OCI-LY3 (cell line): ENCODE results near the gene PTRH2.

Source experiments
- EZH2phosphoT487 ChIP-seq: fragments of 200-600 bp; shearing (Covaris generic); IDR thresholded peaks from 2 replicates; pipeline ENCODE4 v1.6.1; 2018; ENCODE audit warnings: antibody characterized with exemption, mixed run types, low read depth
- TF ChIP-seq, protein P1 (sequence below): fragments of 200-600, 300-600 bp; sonication (generic); IDR thresholded peaks from 2 replicates; pipeline ENCODE4 v1.5.1; 2014; ENCODE audit warnings: antibody characterized with exemption, low read length, low read depth

DNA sequence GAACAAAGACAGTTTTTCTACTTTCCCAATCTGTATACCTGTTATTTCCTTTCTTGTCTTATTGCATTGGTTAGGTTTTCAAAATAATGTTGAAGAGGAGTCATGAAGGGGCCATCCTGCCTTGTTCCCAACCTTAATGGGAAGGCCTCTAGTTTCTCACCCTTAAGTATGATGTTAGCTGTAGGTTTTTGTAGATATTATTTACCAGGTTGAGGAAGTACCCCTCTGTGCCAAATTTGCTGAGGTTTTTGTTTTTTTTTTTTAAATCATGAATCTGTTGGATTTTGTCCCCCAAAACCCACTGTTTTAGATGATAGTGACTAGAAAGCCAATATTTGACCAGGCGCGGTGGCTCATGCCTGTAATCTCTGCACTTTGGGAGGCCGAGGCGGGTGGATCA, 36.6 kb upstream of the PTRH2 start:
- TF ChIP-seq, protein P1, sequence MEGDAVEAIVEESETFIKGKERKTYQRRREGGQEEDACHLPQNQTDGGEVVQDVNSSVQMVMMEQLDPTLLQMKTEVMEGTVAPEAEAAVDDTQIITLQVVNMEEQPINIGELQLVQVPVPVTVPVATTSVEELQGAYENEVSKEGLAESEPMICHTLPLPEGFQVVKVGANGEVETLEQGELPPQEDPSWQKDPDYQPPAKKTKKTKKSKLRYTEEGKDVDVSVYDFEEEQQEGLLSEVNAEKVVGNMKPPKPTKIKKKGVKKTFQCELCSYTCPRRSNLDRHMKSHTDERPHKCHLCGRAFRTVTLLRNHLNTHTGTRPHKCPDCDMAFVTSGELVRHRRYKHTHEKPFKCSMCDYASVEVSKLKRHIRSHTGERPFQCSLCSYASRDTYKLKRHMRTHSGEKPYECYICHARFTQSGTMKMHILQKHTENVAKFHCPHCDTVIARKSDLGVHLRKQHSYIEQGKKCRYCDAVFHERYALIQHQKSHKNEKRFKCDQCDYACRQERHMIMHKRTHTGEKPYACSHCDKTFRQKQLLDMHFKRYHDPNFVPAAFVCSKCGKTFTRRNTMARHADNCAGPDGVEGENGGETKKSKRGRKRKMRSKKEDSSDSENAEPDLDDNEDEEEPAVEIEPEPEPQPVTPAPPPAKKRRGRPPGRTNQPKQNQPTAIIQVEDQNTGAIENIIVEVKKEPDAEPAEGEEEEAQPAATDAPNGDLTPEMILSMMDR = no peak
- no peak for TF ChIP-seq EZH2phosphoT487
